Esophagus muscularis mucosa (tissue), 4 donors: ENCODE measurements around the gene NFYA. TPM values are rescaled to one million over a fixed set of nuclear protein-coding genes. Genes with fewer than 3 reads are reported as not detected.

Experiments
- DNase-seq: peaks from one replicate; pipeline ENCODE4 v3.0.0-alpha.2; 2017; ENCODE audit errors: extremely low spot score
- H3K27ac ChIP-seq, 4 donors: fragments of 200-600 bp; sonication (generic); replicated peaks in 1 of 4; 1 replicate in 3 of 4; 2 replicates in 1 of 4; pipeline ENCODE4 v1.5.1; 2016 to 2019; ENCODE audit warnings: mild to moderate bottlenecking in 1 of 4
- H3K27me3 ChIP-seq, 4 donors: fragments of 200-600 bp; sonication (generic); one replicate each; pipeline versions ENCODE4 v1.5.1 to v1.6.0; 2016 to 2019
- H3K36me3 ChIP-seq, 4 donors: fragments of 200-600 bp; sonication (generic); one replicate each; pipeline ENCODE4 v1.5.1; 2016 to 2019
- H3K4me1 ChIP-seq, 4 donors: fragments of 200-600 bp; sonication (generic); one replicate each; pipeline ENCODE4 v1.5.1; 2016 to 2019
- H3K4me3 ChIP-seq, 4 donors: fragments of 200-600 bp; sonication (generic); 1 replicate in 2 of 4; 2 replicates in 2 of 4; pipeline ENCODE4 v1.5.1; 2016 to 2019; ENCODE audit warnings: mild to moderate bottlenecking in 4 of 4, moderate library complexity in 1 of 4
- H3K9me3 ChIP-seq, 4 donors: fragments of 200-600 bp; sonication (generic); 1 replicate in 3 of 4; 2 replicates in 1 of 4; pipeline ENCODE4 v1.5.1; 2016 to 2019
- EP300 ChIP-seq: sonication (generic); formaldehyde crosslinking; IDR thresholded peaks from one replicate; pipeline ENCODE4 v1.6.1; 2017; ENCODE audit warnings: antibody characterized with exemption
- POLR2A ChIP-seq: fragments of 450-650 bp; IDR thresholded peaks from one replicate; pipeline ENCODE4 v1.6.1; 2017; ENCODE audit warnings: antibody characterized with exemption, moderate library complexity, mild to moderate bottlenecking, low read depth
- POLR2AphosphoS5 ChIP-seq, 2 donors: sonication (generic); formaldehyde crosslinking; IDR thresholded peaks; one replicate each; pipeline ENCODE4 v1.6.1; 2017; ENCODE audit warnings: antibody characterized with exemption in 2 of 2
- WGBS: methylation state at CpG from one replicate; pipeline ENCODE4 v1.1.5; 2018; 5-methylcytosine and 5-hydroxymethylcytosine counted together
- intact Hi-C: fragments of 100-400 bp; cut with DNase I; formaldehyde crosslinking; loops from one replicate; pipeline ENCODE4 v1.15.1; 2023
- total RNA-seq, 4 donors: library from RNA; depleted of rRNA; stranded (reverse); fragments of >200 nt; gene quantifications; one replicate each; pipeline versions ENCODE4 v1.1.0 to v1.2.1, GENCODE V29; 2016
- TF ChIP-seq, protein P1 (sequence below), 3 experiments: fragments of 200-600 bp in 2 of 3; fragments of 450-650 bp in 1 of 3; sonication (generic) in 2 of 3; IDR thresholded peaks; one replicate each; pipeline ENCODE4 v1.5.1; 2017 to 2019; ENCODE audit warnings: antibody characterized with exemption in 3 of 3, mild to moderate bottlenecking in 2 of 3, moderate library complexity in 1 of 3

The NFYA gene
- total RNA-seq, 4 donors from 2014 or later: 9.1 to 11.4 (median 10.5) TPM

DNA sequence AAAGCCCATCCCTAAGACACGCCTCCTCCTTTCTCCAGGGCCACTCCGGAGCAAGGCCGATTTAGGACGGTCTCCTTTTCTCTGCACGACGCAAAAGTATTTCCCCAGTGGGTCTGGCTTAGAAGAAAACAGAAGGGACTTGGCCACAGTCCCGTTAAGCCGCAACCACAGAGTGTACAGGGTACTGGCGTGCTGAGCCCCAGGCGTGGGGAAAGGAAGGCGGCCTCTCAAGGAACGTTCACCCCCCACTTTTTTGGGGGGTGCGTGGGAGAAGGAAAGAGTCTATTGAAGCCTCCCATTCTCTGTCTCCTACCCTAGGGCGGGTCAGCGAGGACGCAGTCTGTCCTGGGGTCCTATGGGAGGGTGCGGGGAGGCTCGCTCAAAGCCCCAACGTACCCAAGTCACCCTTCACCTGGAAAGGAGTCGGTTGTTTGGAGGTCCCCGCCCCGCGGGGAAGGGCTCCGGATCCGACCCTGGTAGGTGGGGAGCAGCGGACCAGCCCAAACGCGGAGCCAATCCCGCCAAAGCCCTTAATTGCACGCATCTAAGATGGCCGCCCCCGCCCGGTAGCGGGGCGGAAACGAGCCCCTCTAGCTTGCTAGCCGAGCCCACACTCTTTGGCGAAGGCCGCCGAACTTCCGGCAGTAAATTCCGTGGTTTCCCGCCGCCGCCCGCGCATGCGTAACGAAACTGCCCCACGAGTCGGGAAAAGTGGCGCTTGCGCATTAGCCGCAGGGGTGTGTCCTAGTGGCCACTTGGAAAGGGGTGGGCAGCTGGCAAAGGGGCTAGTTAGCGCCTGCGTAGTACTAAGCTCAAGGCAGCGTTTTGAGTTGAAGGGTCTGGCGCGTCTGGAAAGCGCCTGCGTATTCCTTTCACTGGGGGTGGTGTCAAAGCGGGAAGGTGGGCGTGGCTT lies 595 bp upstream of the NFYA start, which contains the start of gene OARD1:
OARD1 (minus strand) TSS at position 434 of the 913 bp plus-strand sequence. CDS start 722 bp downstream, outside the sequence.
- WGBS: under 1% methylated on average over 26 of the region's 63 CpGs
- Histone ChIP-seq H3K4me3 (peak within 1 kb of the TSS; percentile 89 to 98 (median 96)), H3K4me1 (peaks cover 29 to 40% (median 39%) of the 10 kb centered on the region in 4 donors), H3K27me3 (no peaks in the 10 kb centered on the region), H3K27ac (peak within 1 kb of the TSS; percentile 98 to 100 (median 99)), H3K36me3 (peaks cover 0 to 29% (median 14%) of the 10 kb centered on the region in 4 donors), H3K9me3 (no peaks in the 10 kb centered on the region)
- TF ChIP-seq EP300 (no peak), POLR2AphosphoS5 (IDR thresholded peaks at IDR 0.05) (peak; percentile 90 to 92), POLR2A (peak; percentile 44)
- TF ChIP-seq, protein P1, sequence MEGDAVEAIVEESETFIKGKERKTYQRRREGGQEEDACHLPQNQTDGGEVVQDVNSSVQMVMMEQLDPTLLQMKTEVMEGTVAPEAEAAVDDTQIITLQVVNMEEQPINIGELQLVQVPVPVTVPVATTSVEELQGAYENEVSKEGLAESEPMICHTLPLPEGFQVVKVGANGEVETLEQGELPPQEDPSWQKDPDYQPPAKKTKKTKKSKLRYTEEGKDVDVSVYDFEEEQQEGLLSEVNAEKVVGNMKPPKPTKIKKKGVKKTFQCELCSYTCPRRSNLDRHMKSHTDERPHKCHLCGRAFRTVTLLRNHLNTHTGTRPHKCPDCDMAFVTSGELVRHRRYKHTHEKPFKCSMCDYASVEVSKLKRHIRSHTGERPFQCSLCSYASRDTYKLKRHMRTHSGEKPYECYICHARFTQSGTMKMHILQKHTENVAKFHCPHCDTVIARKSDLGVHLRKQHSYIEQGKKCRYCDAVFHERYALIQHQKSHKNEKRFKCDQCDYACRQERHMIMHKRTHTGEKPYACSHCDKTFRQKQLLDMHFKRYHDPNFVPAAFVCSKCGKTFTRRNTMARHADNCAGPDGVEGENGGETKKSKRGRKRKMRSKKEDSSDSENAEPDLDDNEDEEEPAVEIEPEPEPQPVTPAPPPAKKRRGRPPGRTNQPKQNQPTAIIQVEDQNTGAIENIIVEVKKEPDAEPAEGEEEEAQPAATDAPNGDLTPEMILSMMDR (IDR thresholded peaks at IDR 0.05): peak in 1 of 3 experiments; percentile 14
- peak; percentile 100 for DNase-seq
- intact Hi-C loops: no loop called here

DNA sequence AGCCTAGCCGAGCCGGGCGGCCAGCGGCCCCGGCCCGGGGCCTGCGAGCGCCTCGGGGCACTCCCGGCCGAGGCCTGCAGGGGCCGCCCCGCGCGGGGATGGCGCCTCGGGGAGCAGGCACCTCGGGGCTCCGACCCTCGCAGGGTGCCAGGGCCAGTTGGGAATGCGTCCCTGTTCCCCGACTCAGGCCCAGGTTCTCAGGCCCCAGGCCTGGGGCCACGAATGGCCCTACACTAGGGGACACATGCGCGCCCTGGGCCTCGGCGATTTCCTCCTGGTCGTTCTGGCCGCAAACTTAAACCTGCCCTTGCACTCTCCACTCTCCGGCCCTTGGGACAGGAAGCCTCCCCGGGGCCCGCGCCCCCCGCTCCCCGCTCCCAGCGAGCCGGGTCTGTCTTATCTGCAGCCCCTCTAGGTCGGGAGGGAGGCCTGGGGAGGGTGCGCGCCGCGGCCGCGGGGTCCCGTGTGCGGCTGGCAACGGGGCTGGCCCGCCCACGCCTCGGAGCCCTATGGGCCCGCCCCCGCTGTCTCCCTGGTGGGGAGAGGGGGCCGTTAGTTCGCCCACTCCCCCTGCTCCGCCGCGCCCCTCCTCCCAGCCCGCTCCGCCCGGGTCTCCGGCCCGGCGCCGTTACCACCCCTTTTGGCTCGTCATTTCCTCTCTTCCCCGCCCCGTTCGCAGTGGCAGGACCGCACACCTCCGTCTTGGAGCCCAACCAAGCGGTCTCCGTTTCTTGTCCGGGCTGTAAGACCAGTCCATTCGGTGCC lies 611 bp downstream of the NFYA start:
- Histone ChIP-seq H3K36me3 (peaks cover 0 to 17% (median 9%) of the 10 kb centered on the region in 4 donors), H3K27me3 (no peaks in the 10 kb centered on the region), H3K27ac (peak overlapping the region; percentile 98 to 100 (median 99)), H3K4me3 (peak overlapping the region; percentile 89 to 98 (median 96)), H3K9me3 (no peaks in the 10 kb centered on the region), H3K4me1 (peaks cover 29 to 40% (median 39%) of the 10 kb centered on the region in 4 donors)
- peak; percentile 94 for DNase-seq
- TF ChIP-seq EP300 (no peak), POLR2AphosphoS5 (IDR thresholded peaks at IDR 0.05) (peak; percentile 84 to 91), POLR2A (peak; percentile 75)
- TF ChIP-seq, protein P1 (IDR thresholded peaks at IDR 0.05): peak; percentile 14 to 51 (median 38)
- under 1% methylated on average over 24 of the region's 74 CpGs for WGBS
- intact Hi-C loops: no loop called here

DNA sequence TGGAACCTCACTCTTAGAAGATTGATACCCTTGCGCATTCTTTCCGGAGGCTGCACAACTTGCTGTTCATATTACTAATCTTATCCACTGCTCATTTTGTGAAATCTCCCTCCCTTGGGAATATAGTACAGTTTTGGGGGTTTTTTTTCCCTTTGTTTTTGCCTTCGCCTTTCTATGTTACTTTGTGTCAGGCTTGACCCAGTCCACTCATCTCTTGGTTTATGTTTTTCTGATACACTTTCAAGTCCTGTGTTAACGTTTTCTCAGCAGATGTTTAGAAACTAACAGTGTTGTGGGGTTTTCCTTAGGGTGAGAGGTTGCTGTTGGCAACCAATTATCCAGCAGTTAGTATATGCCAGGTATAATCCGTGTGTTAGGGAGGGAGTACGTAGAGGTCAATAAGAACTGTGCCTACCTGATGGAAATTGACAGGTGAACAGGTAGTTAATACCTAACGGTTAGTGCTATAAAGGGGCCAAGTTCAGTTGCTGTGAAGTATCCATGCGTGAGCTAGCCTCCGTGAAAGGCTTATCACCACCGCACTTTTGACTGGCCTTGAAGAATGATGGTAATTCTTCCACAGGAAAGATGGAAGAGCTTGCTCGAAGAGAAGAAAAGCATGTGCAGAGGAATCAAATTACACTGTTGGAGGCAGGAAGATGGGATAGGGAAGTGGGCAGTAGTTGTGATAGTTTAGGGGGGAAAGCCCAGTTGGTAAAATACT lies 1.4 kb downstream of the NFYA start:
- intact Hi-C loops: no loop called here
- DNase-seq: no peak
- peaks cover 29 to 40% (median 39%) of the 10 kb centered on the region in 4 donors for H3K4me1 ChIP-seq
- peak overlapping the region; percentile 98 to 100 (median 99) for H3K27ac ChIP-seq
- peaks cover 0 to 13% (median 10%) of the 10 kb centered on the region in 4 donors for H3K36me3 ChIP-seq
- H3K4me3 ChIP-seq: peak overlapping the region; percentile 89 to 98 (median 96)
- 6% methylated on average over 11 of the region's 11 CpGs for WGBS
- TF ChIP-seq, protein P1 (IDR thresholded peaks at IDR 0.05): no peak
- TF ChIP-seq POLR2A (no peak), EP300 (no peak)
- H3K27me3 ChIP-seq: no peaks in the 10 kb centered on the region
- no peaks in the 10 kb centered on the region for H3K9me3 ChIP-seq

DNA sequence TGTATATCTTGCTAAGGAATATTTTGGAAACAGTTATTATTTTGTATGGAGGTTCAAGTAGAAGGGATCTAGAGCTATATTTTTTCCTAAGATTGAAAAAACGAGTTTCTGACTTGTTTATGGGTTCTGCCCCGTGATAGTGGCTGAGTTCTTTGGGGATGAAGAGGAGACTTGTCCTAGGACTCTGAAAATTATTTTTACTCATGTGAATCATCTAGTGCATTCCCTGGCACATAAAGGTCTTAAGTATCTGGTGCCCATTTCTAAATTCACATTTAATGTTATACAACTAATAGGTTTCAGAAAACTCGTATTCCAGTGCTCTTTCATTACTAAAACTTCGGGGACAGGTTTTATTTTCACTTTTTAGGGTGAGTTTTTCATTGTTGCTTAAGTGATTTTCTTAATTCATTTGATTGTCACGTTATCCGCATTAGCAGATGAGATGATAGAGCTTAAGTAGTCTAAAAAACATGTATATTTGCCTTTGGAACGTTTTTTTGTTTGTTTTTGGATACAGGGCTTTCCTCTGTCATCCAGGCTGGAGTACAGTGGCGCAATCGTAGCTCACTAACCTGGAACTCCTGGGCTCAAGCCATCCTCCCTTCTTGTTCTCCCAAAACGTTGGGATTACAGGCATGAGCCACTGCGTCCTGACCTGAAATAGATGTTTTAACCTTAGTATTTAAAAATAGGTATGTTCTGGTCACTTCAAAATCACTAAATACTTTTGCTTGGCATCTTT lies 2.1 kb downstream of the NFYA start:
- H3K36me3 ChIP-seq: peaks cover 0 to 13% (median 8%) of the 10 kb centered on the region in 4 donors
- H3K4me3 ChIP-seq: peak overlapping the region; percentile 89 to 98 (median 96)
- DNase-seq: no peak
- peak overlapping the region; percentile 98 to 100 (median 99) for H3K27ac ChIP-seq
- TF ChIP-seq, protein P1 (IDR thresholded peaks at IDR 0.05): no peak
- TF ChIP-seq EP300 (no peak), POLR2A (no peak), POLR2AphosphoS5 (IDR thresholded peaks at IDR 0.05) (no peak)
- H3K27me3 ChIP-seq: no peaks in the 10 kb centered on the region
- H3K9me3 ChIP-seq: no peaks in the 10 kb centered on the region
- intact Hi-C loops: no loop called here
- WGBS: 52% methylated on average over 11 of the region's 11 CpGs
- H3K4me1 ChIP-seq: peaks cover 29 to 40% (median 39%) of the 10 kb centered on the region in 4 donors
